ENCODE data around the gene LETM1. TPM values are rescaled to one million over a fixed set of nuclear protein-coding genes. Genes with fewer than 3 reads are reported as not detected.

LETM1 gene
- total and polyA plus RNA-seq, 2 of the 13 experiments (the other 11 are each of a cell fraction or from before 2014, with no cell fraction given) = 9.7 to 41.6 TPM

GRCh38 chr4:1802151-1802715 is 53.7 kb downstream of the LETM1 start (continued):
- TF ChIP-seq ZNF781 (CRISPR knock-in tag; IDR thresholded peaks at IDR 0.05; ENCODE audit: borderline replicate concordance, not compliant biosample characterization) (no peak), ZNF605 (CRISPR knock-in tag; IDR thresholded peaks at IDR 0.05) (peak; percentile 52; the same call in 1 of the 2 replicates), ZFP82 (CRISPR knock-in tag; IDR thresholded peaks at IDR 0.05; ENCODE audit: borderline replicate concordance) (no peak), NRL (CRISPR knock-in tag; IDR thresholded peaks at IDR 0.05; ENCODE audit: borderline replicate concordance) (0 out of 2 replicates have a peak, but pooled peaks have one; percentile 20), SYNCRIP (IDR thresholded peaks at IDR 0.05; ENCODE audit: insufficient read depth, low read depth, low read length) (no peak), ZNF883 (CRISPR knock-in tag; IDR thresholded peaks at IDR 0.05; ENCODE audit: not compliant biosample characterization) (peak; percentile 74), SMAD3 (CRISPR knock-in tag; IDR thresholded peaks at IDR 0.05) (peak; percentile 68; the same call in 1 of the 2 replicates), SRF (IDR thresholded peaks at IDR 0.05; ENCODE audit: low read depth, low read length) (0 out of 2 replicates have a peak, but pooled peaks have one; percentile 13), HDAC1 (CRISPR knock-in tag; IDR thresholded peaks at IDR 0.05) (peak; percentile 82), PHB2 (IDR thresholded peaks at IDR 0.05; ENCODE audit: partially characterized antibody) (no peak), MBNL3 (CRISPR knock-in tag; conservative IDR thresholded peaks at IDR 0.05) (no peak), DZIP1 (CRISPR knock-in tag; IDR thresholded peaks at IDR 0.05) (no peak), CBX1 (IDR thresholded peaks at IDR 0.05; ENCODE audit: low read depth) (peak; percentile 25)
- TF ChIP-seq, protein P1, sequence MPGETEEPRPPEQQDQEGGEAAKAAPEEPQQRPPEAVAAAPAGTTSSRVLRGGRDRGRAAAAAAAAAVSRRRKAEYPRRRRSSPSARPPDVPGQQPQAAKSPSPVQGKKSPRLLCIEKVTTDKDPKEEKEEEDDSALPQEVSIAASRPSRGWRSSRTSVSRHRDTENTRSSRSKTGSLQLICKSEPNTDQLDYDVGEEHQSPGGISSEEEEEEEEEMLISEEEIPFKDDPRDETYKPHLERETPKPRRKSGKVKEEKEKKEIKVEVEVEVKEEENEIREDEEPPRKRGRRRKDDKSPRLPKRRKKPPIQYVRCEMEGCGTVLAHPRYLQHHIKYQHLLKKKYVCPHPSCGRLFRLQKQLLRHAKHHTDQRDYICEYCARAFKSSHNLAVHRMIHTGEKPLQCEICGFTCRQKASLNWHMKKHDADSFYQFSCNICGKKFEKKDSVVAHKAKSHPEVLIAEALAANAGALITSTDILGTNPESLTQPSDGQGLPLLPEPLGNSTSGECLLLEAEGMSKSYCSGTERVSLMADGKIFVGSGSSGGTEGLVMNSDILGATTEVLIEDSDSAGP (CRISPR knock-in tag; IDR thresholded peaks at IDR 0.05; ENCODE audit: borderline replicate concordance) = peak; percentile 84; the same call in 1 of the 2 replicates
- TF ChIP-seq, protein P2, sequence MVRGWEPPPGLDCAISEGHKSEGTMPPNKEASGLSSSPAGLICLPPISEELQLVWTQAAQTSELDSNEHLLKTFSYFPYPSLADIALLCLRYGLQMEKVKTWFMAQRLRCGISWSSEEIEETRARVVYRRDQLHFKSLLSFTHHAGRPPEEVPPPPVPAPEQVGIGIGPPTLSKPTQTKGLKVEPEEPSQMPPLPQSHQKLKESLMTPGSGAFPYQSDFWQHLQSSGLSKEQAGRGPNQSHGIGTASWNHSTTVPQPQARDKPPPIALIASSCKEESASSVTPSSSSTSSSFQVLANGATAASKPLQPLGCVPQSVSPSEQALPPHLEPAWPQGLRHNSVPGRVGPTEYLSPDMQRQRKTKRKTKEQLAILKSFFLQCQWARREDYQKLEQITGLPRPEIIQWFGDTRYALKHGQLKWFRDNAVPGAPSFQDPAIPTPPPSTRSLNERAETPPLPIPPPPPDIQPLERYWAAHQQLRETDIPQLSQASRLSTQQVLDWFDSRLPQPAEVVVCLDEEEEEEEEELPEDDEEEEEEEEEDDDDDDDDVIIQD (CRISPR knock-in tag; IDR thresholded peaks at IDR 0.05; ENCODE audit: low read depth) = no peak
- TF ChIP-seq, protein P3, sequence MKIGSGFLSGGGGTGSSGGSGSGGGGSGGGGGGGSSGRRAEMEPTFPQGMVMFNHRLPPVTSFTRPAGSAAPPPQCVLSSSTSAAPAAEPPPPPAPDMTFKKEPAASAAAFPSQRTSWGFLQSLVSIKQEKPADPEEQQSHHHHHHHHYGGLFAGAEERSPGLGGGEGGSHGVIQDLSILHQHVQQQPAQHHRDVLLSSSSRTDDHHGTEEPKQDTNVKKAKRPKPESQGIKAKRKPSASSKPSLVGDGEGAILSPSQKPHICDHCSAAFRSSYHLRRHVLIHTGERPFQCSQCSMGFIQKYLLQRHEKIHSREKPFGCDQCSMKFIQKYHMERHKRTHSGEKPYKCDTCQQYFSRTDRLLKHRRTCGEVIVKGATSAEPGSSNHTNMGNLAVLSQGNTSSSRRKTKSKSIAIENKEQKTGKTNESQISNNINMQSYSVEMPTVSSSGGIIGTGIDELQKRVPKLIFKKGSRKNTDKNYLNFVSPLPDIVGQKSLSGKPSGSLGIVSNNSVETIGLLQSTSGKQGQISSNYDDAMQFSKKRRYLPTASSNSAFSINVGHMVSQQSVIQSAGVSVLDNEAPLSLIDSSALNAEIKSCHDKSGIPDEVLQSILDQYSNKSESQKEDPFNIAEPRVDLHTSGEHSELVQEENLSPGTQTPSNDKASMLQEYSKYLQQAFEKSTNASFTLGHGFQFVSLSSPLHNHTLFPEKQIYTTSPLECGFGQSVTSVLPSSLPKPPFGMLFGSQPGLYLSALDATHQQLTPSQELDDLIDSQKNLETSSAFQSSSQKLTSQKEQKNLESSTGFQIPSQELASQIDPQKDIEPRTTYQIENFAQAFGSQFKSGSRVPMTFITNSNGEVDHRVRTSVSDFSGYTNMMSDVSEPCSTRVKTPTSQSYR (CRISPR knock-in tag; IDR thresholded peaks at IDR 0.05; ENCODE audit: borderline replicate concordance) = peak; percentile 83
- TF ChIP-seq, protein P4, sequence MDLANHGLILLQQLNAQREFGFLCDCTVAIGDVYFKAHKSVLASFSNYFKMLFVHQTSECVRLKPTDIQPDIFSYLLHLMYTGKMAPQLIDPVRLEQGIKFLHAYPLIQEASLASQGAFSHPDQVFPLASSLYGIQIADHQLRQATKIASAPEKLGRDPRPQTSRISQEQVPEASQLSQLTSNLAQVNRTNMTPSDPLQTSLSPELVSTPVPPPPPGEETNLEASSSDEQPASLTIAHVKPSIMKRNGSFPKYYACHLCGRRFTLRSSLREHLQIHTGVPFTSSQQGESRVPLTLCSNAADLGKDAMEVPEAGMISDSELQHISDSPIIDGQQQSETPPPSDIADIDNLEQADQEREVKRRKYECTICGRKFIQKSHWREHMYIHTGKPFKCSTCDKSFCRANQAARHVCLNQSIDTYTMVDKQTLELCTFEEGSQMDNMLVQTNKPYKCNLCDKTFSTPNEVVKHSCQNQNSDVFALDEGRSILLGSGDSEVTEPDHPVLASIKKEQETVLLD (CRISPR knock-in tag; IDR thresholded peaks at IDR 0.05; ENCODE audit: low read depth) = no peak
